Mesothelial cell of epicardium (in vitro differentiated cells): ENCODE results near the gene TRPM5. TPM values are rescaled to one million over a fixed set of nuclear protein-coding genes. Genes with fewer than 3 reads are reported as not detected.

Source experiments
- DNase-seq, 2 experiments: peaks; one replicate each; pipeline ENCODE4 v3.0.0; 2021; ENCODE audit warnings: low spot score in 2 of 2; ENCODE audit not compliant: unreplicated experiment in 2 of 2
- H3K27ac Mint-ChIP-seq: 2 replicates; pipeline ENCODE4 v1.8.0; 2021; ENCODE audit warnings: mixed read lengths
- H3K27me3 Mint-ChIP-seq: 2 replicates; pipeline ENCODE4 v1.8.0; 2021; ENCODE audit warnings: low read depth, mixed read lengths
- H3K36me3 Mint-ChIP-seq: 2 replicates; pipeline ENCODE4 v1.8.0; 2021; ENCODE audit warnings: mixed read lengths
- H3K4me1 Mint-ChIP-seq: 2 replicates; pipeline ENCODE4 v1.8.0; 2021; ENCODE audit warnings: mixed read lengths
- H3K4me3 Mint-ChIP-seq: 2 replicates; pipeline ENCODE4 v1.8.0; 2021; ENCODE audit warnings: mild to moderate bottlenecking, moderate library complexity, mixed read lengths
- H3K9me3 Mint-ChIP-seq: 2 replicates; pipeline ENCODE4 v1.8.0; 2021; ENCODE audit warnings: mixed read lengths
- total RNA-seq: library from RNA; stranded (reverse); gene quantifications from 3 replicates; pipeline ENCODE4 v1.2.1, GENCODE V29; 2021
- TF ChIP-seq, protein P1 (sequence below): fragments of 200-600 bp; sonication (generic); IDR thresholded peaks from one replicate; pipeline ENCODE4 v1.5.0; 2021; ENCODE audit warnings: antibody characterized with exemption; ENCODE audit not compliant: unreplicated experiment

The TRPM5 gene
- total RNA-seq, 1 donor from 2014 or later, result 6.9 TPM

DNA sequence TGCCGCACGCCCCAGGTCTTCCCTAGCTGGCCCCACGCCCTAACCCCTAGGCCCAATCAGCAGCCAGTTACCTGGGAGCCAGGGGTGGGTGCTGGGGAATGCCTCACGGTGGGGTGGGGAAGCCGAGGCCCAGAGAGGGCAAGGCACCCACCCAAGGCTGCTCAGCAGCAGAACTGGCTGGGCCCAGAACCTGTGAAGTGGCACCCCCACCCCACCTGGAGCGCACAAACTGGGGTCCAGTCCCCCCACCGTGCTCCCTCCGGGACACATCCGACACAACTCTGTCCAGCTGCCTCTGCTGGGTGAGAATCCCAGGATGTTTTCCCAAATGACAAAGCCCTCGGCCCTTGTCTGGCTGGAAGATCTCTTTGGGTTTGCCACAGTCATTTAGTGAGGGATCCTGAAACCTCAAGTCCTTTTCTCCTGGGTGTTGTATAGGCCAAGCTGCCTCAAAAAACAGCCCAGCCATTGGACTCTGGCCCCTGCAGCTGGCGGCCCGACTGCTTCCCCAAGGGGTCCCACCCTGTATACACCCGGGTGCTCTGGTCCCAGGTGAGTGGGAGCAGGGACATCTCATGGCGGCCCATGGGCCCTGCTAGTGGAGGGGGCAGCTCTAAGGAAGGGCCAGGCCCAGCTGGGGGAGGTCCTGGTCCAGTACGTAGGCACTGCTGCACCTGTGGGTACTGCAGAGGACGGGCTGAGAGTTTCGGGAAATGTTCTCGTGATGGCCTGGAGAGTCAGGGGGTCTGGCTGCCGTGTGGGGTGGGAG, 22.9 kb downstream of the TRPM5 start:
- no peaks in the 10 kb centered on the region for H3K9me3 Mint-ChIP-seq
- no peaks in the 10 kb centered on the region for H3K27me3 Mint-ChIP-seq
- H3K4me1 Mint-ChIP-seq, result peaks cover 10% of the 10 kb centered on the region
- no peaks in the 10 kb centered on the region for H3K36me3 Mint-ChIP-seq
- no peak overlapping the region for H3K27ac Mint-ChIP-seq
- DNase-seq, result no peak
- H3K4me3 Mint-ChIP-seq, result no peak overlapping the region
- TF ChIP-seq, protein P1, sequence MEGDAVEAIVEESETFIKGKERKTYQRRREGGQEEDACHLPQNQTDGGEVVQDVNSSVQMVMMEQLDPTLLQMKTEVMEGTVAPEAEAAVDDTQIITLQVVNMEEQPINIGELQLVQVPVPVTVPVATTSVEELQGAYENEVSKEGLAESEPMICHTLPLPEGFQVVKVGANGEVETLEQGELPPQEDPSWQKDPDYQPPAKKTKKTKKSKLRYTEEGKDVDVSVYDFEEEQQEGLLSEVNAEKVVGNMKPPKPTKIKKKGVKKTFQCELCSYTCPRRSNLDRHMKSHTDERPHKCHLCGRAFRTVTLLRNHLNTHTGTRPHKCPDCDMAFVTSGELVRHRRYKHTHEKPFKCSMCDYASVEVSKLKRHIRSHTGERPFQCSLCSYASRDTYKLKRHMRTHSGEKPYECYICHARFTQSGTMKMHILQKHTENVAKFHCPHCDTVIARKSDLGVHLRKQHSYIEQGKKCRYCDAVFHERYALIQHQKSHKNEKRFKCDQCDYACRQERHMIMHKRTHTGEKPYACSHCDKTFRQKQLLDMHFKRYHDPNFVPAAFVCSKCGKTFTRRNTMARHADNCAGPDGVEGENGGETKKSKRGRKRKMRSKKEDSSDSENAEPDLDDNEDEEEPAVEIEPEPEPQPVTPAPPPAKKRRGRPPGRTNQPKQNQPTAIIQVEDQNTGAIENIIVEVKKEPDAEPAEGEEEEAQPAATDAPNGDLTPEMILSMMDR, result no peak

DNA sequence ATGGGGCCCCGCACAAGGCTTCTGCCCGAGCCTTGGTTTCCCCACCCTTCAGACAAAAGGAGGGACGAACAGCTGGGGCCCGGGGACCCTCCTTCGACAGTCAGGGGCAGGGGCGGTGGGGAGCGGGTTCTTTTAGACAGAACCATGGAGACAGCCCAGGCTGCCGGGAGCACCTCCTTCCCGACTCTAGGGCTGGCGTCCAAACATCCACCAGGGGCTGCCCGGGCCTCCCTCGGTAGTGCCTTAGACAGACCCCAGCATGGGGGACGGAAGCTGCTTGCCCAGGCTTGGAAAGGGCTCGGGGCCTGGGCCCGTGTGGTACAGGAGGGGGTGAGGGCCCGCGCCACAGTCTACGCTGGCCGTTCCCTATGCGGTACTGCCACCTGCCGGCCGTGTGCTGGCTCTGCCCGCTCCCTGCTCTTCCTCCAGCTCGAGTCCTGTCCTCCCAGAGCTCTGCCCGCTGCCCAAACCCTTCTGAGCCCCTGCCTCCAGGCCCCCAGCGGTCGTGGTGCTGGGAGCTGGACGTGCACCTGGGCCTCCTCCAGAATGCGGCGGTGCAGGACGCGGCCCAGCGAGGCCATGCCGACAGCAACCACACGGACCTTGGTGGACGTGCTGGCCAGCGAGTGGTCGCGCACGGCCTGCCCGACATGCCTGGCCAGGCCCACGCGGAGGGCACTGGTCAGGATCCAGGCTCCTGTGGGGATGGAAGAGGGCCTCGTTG, 23.6 kb downstream of the TRPM5 start:
- Mint-ChIP-seq H3K36me3 (no peaks in the 10 kb centered on the region), H3K27me3 (no peaks in the 10 kb centered on the region), H3K4me3 (no peak overlapping the region), H3K27ac (peak overlapping the region; percentile 86), H3K9me3 (no peaks in the 10 kb centered on the region), H3K4me1 (peaks cover 10% of the 10 kb centered on the region)
- DNase-seq, result peak; percentile 73 to 83
- TF ChIP-seq, protein P1, result peak; percentile 90

DNA sequence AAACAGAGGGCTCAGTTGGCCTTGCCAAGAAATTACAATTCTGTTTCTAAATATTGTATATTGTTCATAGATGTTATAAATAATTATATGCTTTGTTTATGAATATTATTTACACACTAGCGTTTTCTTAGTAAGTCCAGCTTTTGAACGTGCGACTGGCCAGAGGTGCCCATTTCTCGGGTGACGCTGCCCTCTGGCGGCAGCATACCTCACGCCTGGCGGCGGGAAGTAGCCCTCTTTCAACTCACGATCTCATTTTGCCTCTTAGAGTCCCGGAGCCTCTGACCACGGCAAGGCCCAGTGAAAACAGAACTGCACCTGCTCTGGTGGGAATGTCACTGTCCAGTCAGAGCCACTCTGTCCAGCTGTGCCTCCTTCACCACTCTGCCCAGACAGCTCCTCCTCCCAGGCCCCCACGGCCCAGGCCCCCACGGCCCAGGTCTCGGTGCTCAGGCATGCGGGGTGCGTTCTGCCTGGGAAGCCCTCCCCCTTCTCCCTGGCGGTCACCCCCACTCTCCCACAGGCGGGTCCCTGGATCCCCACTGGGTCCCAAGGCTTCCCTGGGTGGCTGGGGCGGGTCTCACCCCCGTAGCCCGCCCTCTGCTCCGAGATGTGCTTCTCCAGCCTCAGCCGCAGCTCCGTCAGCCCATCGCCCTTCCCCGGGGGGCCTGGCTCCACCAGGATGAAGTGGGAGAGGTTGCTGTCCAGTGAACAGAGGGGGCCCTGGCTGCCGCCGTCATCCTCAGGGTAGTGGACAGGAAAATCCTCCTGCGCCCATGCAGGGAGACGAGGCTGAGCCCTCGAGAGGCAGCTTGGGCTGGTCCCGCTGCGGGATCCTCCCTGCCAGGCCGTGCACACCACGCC, 24.4 kb downstream of the TRPM5 start:
- peak; percentile 54 to 85 for DNase-seq
- Mint-ChIP-seq H3K27ac (peak overlapping the region; percentile 86), H3K4me3 (no peak overlapping the region), H3K36me3 (no peaks in the 10 kb centered on the region), H3K9me3 (no peaks in the 10 kb centered on the region), H3K4me1 (peaks cover 10% of the 10 kb centered on the region), H3K27me3 (no peaks in the 10 kb centered on the region)
- TF ChIP-seq, protein P1, result peak; percentile 86

DNA sequence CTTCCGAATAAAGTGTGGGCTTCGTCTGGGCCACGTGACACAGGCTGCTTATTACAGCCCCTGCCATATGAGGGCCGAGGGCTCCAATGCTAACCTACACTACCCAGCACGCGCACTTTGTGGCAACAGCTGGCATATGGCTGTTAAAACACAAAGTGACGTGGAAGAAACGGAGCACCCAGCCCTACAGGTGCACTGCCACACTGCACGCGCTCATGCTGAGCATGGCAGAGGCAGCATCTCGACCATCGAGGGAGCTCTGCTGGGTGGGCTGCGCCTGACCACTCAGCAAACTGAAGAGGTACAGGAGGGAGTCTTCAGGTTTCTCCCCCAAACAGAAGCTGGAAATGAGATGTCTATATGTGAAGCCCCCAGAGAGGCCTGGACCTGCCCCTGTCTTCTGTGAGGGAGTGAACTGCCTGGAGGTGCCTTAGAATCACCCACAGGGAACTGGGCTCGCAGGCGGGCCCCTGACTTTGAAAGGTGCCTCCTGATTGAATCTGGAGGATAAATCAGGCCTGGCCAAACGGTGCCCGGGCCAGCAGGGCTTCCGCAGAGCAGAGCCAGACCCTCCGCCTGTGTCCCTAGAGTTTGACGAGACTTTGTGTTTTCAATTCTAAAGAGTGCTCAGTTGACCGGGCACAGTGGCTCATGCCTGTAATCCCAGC, 25.5 kb downstream of the TRPM5 start:
- Mint-ChIP-seq H3K9me3 (no peaks in the 10 kb centered on the region), H3K27ac (peak overlapping the region; percentile 64), H3K4me3 (no peak overlapping the region), H3K27me3 (no peaks in the 10 kb centered on the region), H3K36me3 (no peaks in the 10 kb centered on the region), H3K4me1 (peaks cover 12% of the 10 kb centered on the region)
- no peak for DNase-seq
- TF ChIP-seq, protein P1, result no peak
